GM12892 (cell line): ENCODE measurements around the gene LYRM7.

Source experiments
- POLR2AphosphoS5 ChIP-seq: IDR thresholded peaks from 2 replicates; pipeline ENCODE4 v1.6.1; 2011; ENCODE audit warnings: low read depth, low read length, control low read depth
- TAF1 ChIP-seq: IDR thresholded peaks from 2 replicates; pipeline ENCODE4 v1.6.1; 2011; ENCODE audit warnings: low read depth, mild to moderate bottlenecking, control low read depth, low read length, borderline replicate concordance

- TF ChIP-seq TAF1 (no peak), POLR2AphosphoS5 (no peak)
Measured at GRCh38 chr5:131185523-131186104, 14.9 kb downstream of the LYRM7 start.
